Hypothalamus (tissue), 51 donors: ENCODE results near the gene EGLN3.

Experiments used
- DNase-seq, 51 donors: peaks; one replicate each; lab custom pipeline; 2025; lab: John Stamatoyannopoulos, UW

EGLN3 gene

DNA sequence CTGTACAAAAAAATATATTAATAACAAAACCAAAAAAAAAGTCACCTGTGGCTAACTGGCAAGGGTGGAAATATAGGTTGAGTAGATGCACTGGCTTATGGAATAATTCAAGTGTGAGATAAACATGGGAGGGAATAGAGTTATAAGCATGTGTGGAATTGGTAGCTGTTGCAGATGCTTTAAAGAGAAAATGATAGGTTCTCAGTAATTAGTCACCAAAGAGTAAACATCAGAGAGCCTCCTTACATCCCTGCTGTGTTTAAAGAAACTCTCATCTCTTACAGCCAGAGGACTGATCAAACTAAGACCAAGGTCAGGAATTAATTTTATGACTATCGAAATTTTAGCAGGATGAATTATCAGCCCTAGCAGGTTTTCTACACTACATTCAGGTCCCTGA is 70.5 kb downstream of the EGLN3 start:
- DNase-seq, result no peak

DNA sequence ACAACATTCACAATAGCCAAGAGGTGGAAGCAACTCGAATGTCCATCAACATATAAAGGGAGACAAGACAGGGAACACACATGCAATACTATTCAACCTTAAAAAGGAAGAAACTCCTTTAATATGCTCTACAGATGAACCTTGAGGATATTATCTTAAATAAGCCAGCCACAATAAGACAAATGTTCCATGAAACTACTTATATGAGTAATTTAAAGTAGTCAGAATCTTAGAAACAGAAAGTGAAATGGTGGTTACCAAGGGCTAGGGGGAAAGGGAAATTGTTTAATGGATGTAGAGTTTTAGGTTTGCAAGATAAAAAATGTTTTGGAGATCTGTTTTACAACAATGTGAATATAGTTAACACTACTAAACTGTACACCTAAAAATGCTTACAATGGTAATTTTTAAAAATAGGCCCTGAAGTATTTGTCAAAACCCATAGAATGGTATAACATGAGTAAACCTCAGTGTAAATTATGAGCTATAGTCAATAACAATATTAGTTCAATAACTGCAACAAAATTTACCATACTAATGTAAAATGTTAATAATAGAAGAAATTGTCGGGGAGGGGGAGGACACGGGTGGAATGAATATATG is 71.1 kb downstream of the EGLN3 start:
- no peak for DNase-seq

DNA sequence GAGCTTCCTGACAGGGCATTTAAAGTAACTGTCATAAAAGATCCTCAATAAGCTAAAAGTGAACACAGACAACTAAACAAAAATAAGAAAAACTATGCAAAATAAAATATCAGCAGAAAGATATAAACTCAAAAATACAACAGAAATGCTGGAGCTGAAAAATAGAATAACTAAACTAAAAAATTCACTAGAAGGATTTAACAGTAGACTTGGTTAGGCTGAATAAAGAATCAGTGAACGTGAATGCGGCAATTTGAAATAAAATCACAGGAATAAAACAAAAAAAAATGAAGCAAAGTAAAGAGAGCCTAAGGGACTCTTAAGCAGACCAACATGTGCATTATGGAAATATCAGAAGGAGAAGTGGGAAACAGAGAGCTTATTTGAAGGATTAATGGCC is 74.6 kb downstream of the EGLN3 start:
- DNase-seq, result no peak
